C1 segment of cervical spinal cord (tissue), 14 donors: ENCODE measurements around the gene ACOT11.
A peak's percentile ranks its signal among the peaks of the same experiment; 100 is the strongest.

Experiments
- DNase-seq, 14 donors: peaks; one replicate each; lab custom pipeline; 2025; lab: John Stamatoyannopoulos, UW

Gene ACOT11

DNA sequence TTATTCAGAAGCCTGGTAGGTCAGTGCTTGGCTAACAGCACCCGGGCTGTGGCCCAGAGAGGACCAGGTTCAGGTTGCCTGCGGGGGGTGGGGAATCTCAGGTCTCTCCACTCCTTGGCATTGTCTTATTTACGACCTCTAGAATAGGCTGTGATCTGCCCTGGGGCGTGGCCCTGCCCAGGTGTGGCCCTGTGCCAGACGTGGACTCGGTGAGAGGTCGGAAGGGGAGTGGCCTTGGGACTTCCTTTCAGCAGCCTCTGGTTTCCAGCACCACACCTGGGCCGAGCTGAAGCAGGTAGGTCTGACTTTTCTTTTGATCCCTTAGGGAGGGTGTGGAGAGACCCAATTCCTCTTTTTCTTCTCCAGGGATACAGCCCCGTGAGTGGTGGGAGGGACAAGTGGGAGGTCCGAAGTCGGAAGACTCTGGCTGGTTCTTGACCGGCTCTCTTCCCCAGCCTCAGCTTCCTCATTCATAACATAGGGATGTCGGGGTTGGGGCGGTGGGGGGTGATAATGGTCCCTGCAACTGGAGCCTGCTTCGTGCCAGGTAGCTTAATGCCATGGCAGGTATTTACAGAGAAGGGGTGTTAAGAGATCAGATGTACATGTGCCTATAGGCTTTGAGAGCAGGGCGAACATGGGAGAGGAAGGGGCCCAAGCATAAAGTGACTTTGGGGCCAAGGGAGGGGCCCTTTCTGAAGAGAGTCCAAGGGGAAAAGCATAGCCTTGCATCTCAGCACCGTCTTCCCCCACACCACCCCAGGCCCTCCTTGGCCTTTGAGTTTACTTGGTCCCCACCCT is 16.5 kb downstream of the ACOT11 start:
- no peak for DNase-seq

DNA sequence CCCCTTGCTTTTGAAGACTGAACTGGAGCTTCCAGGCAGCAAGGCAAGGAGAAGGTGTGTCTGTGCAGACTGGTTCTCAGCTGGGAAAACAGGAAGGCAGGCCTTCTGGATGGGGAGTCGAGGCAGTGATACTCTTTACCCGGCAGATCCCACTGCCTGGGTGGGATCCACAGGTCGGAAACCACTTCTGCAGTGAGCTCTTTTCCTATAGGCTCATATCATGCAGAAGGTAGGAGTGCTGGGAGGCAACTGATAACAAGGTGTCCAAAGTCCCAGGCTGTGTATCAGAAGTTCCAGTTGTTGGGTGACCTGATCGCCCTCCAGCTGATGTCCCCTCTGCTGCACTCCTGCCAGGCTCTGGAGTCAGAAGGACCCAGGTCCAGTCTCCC is 17.1 kb downstream of the ACOT11 start:
- DNase-seq, result no peak

DNA sequence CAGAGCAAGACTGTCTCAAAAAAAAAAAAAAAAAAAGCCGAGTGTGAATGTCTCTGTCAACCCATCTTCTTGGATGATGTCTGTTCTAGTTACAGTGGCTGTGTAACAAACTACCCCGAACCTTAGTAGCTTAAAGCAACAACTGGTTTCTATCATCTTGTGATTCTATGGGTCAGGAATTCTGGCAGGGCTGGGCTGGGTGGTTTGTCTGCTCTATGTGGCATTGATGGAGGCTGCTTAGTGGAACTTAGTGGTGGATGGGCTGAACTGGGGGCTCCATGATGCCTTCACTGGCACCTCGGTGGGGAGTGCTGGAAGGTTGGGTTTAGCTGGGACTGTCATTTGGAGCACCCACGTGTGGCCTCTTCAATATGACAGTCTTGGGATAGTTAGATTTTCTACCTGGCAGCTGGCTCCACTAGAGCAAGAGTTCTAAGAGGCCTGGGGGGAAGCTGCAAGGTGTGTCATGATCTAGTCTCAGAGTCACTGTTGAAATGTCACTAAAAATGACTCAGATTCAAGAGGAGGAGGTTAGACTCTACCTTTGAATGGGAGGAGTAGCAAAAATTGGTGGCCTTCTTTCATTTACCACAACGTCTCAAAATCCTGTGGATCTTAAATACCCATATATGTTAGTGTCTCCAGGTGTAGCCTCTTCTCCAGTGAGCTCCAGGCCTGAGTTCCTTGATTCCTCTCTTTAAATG is 18.6 kb downstream of the ACOT11 start:
- DNase-seq, result no peak

DNA sequence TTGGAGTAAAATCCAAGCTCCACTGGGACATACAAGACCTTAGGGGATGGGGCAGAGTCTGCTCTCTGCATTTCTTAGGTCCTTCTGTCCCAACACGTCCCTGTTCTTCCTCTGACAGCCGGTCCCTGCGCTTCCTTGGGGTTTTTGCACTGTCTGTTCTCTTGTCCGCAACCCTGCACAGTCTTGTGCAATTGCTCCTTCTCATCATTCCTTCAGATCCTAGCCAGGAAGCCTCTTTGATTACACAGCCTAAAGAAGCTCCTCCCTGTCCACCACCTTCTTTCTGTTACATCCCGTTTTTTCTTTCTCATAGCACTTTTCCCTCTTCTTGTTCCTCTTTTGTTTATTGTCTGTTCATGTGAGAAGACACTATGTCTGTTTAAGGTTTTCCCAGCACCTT is 19.9 kb downstream of the ACOT11 start:
- no peak for DNase-seq

DNA sequence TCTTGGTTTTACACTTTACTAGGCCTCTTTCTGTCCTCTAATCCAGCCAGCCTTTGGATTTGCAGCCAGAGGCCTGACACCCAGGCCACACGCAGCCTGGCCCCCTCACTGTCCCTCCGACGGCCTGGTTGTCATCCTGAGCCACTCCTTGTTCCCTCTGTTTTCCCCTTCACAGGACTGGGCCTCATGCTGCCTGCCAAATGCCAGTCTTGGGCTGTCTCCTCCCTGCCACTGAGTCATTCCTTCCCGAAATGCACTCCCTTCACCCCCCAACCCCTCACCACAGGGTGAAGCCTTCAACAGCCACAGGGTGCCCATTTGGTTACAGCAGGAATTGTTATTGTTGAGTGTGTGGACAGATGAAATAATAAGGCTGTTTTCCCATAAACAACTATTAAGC is 21.3 kb downstream of the ACOT11 start:
- peak in 1 of 14 donors; percentile 73 for DNase-seq

DNA sequence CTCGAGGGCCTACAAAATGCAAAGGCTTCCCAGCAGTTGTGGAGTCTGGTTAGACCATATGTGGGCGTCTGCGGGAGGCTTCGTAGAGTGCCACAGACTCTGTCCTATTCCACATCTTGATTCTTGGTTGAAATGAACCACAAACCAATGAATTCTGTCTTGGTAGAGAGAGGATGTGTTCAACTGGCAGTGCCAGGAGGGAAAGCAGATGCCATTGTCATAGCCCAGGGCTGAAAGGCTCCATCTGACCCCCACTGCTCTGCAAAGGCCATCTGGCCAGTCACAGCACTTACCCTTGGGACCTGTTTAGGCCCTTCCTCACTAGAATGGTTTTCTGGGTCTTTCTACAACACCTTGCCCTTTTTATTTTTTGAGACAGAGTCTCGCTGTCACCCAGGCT is 22.1 kb downstream of the ACOT11 start:
- no peak for DNase-seq

DNA sequence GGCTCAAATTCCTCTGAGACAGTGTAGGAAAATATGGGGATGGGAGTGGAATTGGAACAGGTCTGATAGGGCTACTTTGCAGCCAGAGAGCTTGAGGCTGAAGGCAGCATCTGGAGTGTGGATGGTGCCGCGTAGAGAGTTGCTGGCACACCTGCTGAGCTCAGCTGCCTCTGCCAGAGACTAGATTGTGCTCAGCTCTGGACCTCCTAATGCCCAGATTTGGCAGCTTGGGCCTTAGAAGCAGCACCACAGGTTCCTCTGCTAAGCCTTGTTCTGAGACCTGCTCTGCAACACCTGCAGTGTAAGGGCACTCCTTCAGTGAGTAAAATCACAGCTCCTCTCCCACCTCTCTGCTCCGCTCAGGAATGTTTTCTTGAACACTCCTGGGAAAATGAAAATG is 23.3 kb downstream of the ACOT11 start:
- DNase-seq, result no peak

DNA sequence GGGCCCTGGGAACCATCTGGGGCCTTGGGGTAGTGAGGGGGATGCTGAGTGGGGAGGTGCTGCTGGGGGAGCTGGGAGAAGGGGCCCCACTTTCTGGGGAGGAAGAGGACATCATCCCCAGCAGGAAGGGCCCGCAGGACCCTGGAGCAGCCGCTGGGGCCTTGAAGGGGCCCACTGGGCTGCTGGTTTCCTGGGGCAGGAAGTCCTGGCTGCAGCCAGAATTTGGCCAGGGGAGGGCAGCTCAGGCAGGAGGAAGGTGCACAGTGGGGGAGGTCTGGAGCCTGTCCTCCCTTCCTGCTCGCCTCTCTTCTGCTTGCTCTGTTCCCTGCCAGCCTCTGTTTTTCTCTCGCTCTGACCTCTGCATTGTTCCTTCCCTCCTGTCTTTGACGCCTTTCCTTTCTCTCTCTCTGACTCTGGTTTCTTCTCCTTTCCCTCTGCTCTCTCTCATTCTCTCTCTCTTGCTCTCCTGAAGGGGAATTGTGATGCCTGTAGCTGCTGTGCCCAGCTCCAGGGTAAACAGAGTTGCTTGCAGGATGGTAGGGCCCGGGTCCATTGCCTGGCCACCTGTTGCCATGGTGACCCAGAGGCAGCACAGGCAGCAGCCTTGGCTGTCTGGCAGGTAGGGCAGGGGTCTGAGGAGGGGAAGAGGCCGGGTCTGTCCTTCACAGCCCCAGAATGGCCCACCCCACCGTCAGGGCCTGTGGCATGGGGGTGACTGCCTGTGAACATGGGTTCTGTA is 23.9 kb downstream of the ACOT11 start:
- no peak for DNase-seq

DNA sequence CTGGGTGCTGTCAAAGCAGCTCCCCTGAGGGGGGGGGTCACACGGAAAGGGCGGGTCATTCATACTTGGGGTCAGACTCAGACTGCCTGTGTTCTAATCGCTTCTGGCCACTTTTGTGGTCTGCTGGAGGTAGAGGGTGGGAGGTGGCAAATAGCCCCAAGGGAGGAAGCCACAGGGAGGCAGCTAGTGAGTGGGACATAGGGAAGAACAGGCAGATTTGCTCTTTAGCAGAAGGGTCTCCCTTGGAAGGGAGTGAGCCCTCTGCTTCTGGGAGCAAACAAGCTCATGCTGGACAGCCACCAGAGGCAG is 24.5 kb downstream of the ACOT11 start:
- DNase-seq, result no peak

DNA sequence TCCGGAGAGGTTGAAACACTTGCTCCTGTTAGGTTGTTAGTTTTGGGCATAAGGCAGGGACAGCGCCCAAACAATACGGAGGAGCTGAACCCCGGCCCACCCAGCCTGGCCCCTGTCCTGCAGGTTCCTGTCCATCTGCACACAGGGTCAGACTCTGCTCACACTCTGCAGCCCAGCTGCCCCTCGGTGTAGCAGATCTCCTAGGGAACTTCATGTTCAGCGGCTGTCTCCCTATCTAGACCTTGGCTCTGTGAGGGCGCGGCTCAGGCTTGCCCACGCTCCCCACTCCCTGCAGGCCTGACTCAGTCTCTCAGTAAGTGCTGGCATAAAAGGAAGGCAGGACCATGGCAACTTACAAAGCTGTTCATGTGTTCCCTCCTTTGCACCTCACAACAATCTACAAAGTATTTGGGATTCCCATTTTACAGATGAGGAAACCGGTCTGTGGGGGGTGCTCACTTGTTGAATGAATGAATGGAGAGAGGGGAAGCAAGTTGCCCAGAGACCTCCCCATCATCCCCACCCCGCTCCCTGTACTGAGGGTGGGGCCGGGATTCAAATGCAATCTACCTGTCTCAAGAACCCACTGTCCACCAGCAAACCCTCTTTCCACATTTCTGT is 26.2 kb downstream of the ACOT11 start:
- no peak for DNase-seq

DNA sequence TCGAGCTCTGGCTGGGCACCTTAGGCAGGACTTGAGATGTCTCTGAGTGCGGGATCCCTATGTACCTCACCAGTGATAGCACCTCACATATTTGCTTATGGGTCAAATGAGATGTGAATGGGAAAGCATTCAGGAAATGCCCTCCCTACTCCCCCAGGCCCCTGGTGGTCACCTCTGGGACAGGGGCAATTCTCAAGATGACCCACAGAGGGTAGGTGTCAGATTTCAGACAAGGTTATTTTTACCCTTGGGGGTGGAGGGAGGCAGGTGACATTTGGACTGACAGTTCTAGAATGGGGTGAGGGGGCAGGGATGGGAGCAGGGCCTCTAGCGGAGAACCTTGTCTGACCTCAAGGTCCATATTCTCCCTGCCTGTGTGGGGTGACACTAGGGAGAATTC is 27.1 kb downstream of the ACOT11 start:
- DNase-seq, result no peak

DNA sequence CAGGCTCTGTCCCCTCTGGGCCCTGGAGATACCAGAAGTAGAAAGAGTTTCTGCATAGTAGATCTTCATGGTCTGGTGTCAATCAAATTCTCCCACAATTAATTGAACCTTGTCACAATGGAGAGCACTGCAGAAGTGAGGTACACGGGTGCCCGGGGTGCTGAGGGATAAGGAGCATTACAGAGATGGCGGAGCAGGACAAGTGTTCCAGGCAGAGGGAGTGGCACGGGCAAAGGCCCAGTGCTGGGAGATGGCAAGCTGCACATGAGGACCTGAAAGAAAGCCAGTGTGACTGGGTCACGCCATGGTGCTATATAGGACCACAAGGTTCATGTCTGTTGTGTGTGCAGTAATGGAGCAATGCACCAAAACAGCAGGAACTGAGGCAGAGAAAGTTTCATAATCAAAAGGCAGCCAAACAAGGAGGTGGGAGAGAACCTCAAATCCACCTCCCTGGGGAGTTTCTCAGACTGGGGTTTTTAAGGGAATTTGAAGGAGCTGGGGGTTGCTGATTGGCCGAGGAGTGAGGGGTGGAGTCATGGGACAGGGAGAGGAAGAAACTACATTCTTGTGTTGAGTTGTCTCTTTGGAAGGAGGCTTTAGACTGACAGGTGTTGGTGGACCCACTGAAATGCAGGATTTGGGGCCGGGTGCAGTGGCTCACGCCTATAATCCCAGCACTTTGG is 27.7 kb downstream of the ACOT11 start:
- no peak for DNase-seq

DNA sequence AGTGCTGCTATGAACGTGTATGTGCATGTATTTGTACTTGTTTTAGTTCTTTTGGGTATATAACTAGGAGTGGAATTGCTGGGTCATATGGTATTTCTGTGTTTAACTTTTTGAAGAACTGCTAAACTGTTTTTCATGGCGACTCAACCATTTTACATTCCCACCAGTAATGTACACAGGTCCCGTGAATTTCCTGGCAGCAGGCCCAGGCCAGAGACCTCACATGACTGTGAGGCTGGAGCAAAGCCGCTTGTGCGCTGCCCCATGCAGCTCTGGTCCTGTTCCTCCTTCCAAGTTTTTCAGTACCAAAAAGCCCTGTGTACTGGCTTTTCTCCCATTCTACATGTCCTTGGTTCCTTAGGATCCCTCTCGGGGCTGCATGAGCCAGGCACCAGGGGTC is 29.6 kb downstream of the ACOT11 start:
- DNase-seq, result peak in 8 of 14 donors; percentile 9 to 32 (median 20)

DNA sequence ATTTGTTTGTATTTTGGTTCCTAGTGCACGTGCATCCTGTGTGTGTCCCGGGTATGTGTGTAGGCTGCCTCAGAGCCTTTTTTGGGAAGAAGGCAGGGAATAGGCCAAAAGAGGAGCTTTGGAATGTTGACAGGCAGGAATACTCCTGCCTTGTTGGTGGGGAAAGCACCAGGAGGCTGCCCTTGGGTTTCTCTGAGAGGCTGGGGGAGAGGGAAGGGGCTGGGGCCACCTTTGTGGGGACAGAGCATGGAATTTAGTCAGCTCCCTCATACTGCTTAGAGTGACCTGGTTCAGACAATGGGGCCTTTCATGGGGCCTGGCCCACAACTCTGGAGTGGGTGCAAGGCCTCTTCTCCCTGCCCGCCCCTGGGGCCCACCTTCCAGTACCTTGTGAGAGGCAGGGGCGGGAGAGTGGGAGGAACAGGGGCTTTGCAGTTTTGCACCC is 31.3 kb downstream of the ACOT11 start:
- no peak for DNase-seq

DNA sequence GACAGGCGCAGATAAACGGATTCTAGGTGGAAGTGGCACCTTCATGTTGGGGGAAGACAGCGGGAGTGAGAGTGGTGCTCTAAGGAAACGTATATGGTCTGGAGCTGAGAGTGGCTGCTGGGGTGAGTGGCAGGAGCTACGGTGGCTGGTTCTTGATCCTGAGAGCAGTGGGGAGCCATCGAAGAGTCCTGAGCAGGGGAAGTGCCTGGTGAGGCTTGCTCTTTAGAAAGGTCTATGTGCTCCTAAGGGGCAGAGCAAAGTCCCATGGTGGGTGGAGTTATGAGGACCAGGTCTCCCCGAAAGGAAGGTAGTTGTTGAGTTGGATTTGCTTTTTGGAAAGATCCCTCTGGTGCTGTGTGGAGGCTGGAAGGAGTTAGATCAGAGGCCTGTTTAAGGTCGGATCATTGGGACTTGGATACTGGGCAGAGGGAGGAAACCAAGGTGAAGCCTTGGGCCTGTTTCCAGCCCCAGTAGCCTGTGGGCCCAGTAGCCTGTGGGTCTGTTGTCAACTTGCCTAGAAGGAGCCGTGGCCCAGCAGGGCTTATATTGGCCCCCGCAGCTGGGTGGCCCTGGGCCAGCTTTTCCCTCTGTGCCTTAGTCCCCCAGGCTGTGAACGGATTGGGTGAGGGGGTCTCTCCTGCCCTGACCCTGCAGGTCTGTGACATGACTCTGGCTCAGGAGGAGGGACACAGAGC is 33.0 kb downstream of the ACOT11 start:
- DNase-seq, result no peak

DNA sequence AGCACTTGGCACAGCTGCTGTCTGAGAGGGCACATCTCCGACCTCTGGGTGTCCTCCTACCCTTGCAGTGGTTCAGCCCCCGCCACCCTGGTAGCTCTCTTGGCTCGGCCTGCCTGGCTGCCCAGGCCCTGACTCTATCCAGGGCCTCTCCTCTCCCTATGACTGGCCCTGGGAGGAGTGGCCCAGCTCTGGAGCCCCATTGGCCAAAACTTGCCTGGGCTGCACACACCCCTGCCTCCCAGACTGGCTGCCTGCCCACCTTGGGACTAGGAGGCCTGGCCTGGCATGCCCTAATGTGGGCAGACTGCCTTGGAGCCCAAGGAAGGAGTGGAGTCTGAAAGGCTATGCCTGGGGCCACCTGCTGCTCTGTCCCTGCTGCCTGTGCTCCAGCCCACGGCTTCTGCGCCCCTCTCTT is 33.6 kb downstream of the ACOT11 start:
- DNase-seq, result peak; percentile 27 to 89 (median 69)

DNA sequence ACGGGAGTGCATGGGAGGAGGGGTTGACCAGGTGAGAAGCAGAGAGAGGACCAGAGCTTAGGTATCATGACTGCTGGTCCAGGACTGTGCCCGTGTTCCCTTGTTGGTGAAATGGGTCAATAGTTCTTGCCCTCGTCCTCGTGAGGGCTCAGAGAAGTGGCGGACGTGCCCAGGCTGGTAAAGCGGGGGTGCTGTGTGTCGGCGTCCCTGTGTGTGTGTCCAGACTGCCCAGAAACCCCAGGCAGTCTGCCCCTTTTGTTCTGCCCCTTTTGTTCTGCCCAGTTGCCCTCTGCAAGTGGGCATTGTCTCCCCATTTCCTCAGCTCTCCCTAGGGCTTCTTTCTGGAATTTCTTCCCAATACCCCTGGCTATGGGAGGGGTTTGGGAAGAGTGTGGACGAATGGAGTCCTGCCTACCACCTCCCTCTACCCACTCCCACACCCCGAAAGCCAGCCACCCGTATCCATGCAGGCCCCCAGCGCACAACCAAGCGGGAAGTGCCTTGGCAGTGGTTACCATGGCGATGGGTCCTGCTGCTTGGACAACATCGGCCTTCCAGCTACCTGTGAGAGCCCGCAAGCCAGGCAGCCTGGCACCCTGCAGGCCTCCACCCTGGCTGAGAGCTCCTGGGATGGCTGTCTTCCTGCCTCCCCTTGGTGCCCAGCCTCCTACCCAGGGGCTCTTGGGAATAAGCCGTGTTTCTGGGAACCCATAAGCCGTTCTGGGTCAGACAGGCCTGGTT is 34.7 kb downstream of the ACOT11 start:
- DNase-seq, result peak in 2 of 14 donors; percentile 43 to 49

DNA sequence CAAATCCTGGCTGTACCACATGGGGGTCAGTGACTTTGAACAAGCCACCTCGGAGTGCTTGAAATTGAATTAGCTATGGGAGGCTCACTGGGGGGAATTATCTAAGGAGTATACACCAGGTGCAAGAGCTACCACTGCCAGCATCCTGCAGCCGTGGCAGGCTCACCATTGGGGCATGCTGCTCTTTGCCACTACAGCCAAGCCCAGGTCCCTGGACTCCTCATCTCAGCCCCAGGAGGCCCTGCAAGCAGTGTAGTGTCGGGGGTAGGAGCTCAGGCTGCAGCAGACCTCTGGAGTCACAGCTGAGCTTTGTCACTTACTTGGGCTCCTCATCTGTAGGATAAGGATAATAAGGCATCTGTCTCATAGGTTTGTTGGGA is 35.3 kb downstream of the ACOT11 start:
- no peak for DNase-seq

DNA sequence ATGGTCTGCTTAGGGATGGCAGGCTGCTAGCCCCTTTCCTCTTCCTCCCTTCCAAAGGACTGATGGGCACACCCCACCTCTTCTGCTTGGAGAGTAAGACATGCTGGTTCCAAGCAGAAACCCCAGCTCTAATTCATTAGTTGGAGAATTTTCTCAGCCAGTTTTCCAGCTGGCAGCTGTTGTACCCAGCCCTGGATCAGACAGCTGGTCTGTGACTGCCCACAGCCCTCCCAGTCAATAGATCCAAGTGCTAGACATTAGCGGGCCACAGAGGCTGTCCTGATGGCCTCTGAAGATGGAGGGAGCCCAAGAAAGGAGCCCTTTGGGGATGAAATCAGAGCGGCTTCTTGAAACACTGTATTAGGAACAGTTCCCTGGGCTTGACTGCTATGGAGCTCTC is 35.8 kb downstream of the ACOT11 start:
- peak in 4 of 14 donors; percentile 15 to 36 (median 20) for DNase-seq

DNA sequence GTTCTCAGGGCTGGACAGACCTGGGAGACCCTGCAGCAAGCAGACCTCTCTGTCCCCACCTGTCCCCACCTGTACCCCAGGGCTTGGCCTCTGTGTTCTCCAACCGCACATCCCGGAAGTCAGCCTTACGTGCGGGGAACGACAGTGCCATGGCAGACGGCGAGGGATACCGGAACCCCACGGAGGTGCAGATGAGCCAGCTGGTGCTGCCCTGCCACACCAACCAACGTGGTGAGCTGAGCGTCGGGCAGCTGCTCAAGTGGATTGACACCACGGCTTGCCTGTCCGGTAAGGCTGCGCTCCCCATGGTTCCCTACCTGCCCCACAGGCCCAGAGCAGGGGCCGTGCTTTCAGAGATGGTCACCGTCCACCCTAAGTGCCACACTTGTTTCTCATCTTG is 36.5 kb downstream of the ACOT11 start:
- DNase-seq, result no peak
